Trophoblast cell (in vitro differentiated cells and primary cell): Measurements from ENCODE around the gene PTPRN2.
"Not testable (repeated sequence)": the region's sequence is repeated elsewhere in the genome, so short reads cannot be mapped to it uniquely, and the experiment has no call there.

Experiments
- DNase-seq, 2 donors: peaks; one replicate each; pipeline ENCODE4 v3.0.0-alpha.2; 2016
- H2AFZ ChIP-seq: 2 replicates; pipeline ENCODE4 v1.6.1; 2013; ENCODE audit warnings: low read length, moderate library complexity, mild to moderate bottlenecking; ENCODE audit not compliant: insufficient read depth, poor library complexity
- H2AK5ac ChIP-seq: 2 replicates; pipeline ENCODE4 v1.6.1; 2013; ENCODE audit warnings: mild to moderate bottlenecking, low read length
- H2BK120ac ChIP-seq: 2 replicates; pipeline ENCODE4 v1.6.1; 2013; ENCODE audit warnings: low read length, mild to moderate bottlenecking, moderate library complexity; ENCODE audit not compliant: insufficient read depth, poor library complexity
- H2BK12ac ChIP-seq: 2 replicates; pipeline ENCODE4 v1.6.1; 2013; ENCODE audit warnings: mild to moderate bottlenecking, low read length, moderate library complexity
- H2BK5ac ChIP-seq: 2 replicates; pipeline ENCODE4 v1.6.1; 2013; ENCODE audit warnings: low read length, low read depth, moderate library complexity, mild to moderate bottlenecking; ENCODE audit not compliant: poor library complexity
- H3K14ac ChIP-seq: 2 replicates; pipeline ENCODE4 v1.6.1; 2013; ENCODE audit warnings: mild to moderate bottlenecking, low read length
- H3K18ac ChIP-seq: 2 replicates; pipeline ENCODE4 v1.6.1; 2013; ENCODE audit warnings: mild to moderate bottlenecking, low read length
- H3K23ac ChIP-seq: 2 replicates; pipeline ENCODE4 v1.6.1; 2013; ENCODE audit warnings: low read length
- H3K27ac ChIP-seq: 2 replicates; pipeline ENCODE4 v1.5.1; 2013; ENCODE audit warnings: low read depth, mild to moderate bottlenecking, inconsistent platforms, low read length, moderate library complexity
- H3K27me3 ChIP-seq: 2 replicates; pipeline ENCODE4 v1.6.1; 2013; ENCODE audit warnings: inconsistent platforms, mild to moderate bottlenecking, low read length, moderate library complexity; ENCODE audit not compliant: insufficient read depth
- H3K36me3 ChIP-seq, 2 experiments: 1 replicate in 1 of 2; 2 replicates in 1 of 2; pipeline ENCODE4 v1.6.1; 2013; ENCODE audit warnings: low read length in 2 of 2, mild to moderate bottlenecking in 2 of 2, moderate library complexity in 1 of 2; ENCODE audit not compliant: insufficient read depth in 2 of 2, control insufficient read depth in 1 of 2
- H3K4ac ChIP-seq: 2 replicates; pipeline ENCODE4 v1.6.1; 2013; ENCODE audit warnings: low read depth, mild to moderate bottlenecking, low read length, moderate library complexity
- H3K4me1 ChIP-seq, 2 experiments: 1 replicate in 1 of 2; 2 replicates in 1 of 2; pipeline ENCODE4 v1.6.1; 2013; ENCODE audit warnings: low read length in 2 of 2, mild to moderate bottlenecking in 2 of 2, moderate library complexity in 1 of 2; ENCODE audit not compliant: insufficient read depth in 2 of 2, control insufficient read depth in 1 of 2
- H3K4me2 ChIP-seq: 2 replicates; pipeline ENCODE4 v1.6.1; 2013; ENCODE audit warnings: inconsistent platforms, mild to moderate bottlenecking, low read length, moderate library complexity
- H3K4me3 ChIP-seq: 2 replicates; pipeline ENCODE4 v1.5.1; 2013; ENCODE audit warnings: mild to moderate bottlenecking, low read depth, low read length, inconsistent platforms
- H3K79me1 ChIP-seq: one replicate; pipeline ENCODE4 v1.6.1; 2013; ENCODE audit warnings: low read length
- H3K79me2 ChIP-seq: 2 replicates; pipeline ENCODE4 v1.6.1; 2013; ENCODE audit warnings: low read length, mild to moderate bottlenecking; ENCODE audit not compliant: control insufficient read depth, insufficient read depth, poor library complexity
- H3K9ac ChIP-seq: 2 replicates; pipeline ENCODE4 v1.6.1; 2013; ENCODE audit warnings: mild to moderate bottlenecking, low read length
- H3K9me3 ChIP-seq: 2 replicates; pipeline ENCODE4 v1.6.1; 2013; ENCODE audit warnings: low read depth, mild to moderate bottlenecking, control low read depth, inconsistent platforms, low read length; ENCODE audit not compliant: insufficient read depth
- H4K12ac ChIP-seq: 2 replicates; pipeline ENCODE4 v1.6.1; 2013; ENCODE audit warnings: low read depth, mild to moderate bottlenecking, low read length, moderate library complexity
- H4K8ac ChIP-seq: 2 replicates; pipeline ENCODE4 v1.6.1; 2013; ENCODE audit warnings: low read depth, mild to moderate bottlenecking, low read length, moderate library complexity
- H4K91ac ChIP-seq: one replicate; pipeline ENCODE4 v1.6.1; 2013; ENCODE audit warnings: low read depth, mild to moderate bottlenecking, low read length, moderate library complexity
- WGBS: extraction: QIAGEN DNeasy Blood & Tissue Kit; methylation state at CpG from one replicate; pipeline ENCODE4 v1.1.7; 2013; ENCODE audit warnings: missing lambda C conversion rate; ENCODE audit not compliant: insufficient read length, insufficient coverage; ENCODE audit errors: extremely low coverage; 5-methylcytosine and 5-hydroxymethylcytosine counted together

The PTPRN2 gene

GRCh38 chr7:158508802-158509385 lies 78.7 kb downstream of the PTPRN2 start:
- no peak overlapping the region for H3K14ac ChIP-seq
- whole genome bisulfite sequencing, result no CpG with 5 or more reads among the region's 27 CpGs

GRCh38 chr7:158508321-158508720 lies 79.3 kb downstream of the PTPRN2 start:
- H2AFZ ChIP-seq, H3K4me3 ChIP-seq, H3K79me2 ChIP-seq, H3K27ac ChIP-seq, H3K4ac ChIP-seq, H4K12ac ChIP-seq, H3K9ac ChIP-seq, H3K4me2 ChIP-seq, H3K36me3 ChIP-seq, H4K8ac ChIP-seq, H2BK120ac ChIP-seq, H2BK5ac ChIP-seq, H3K79me1 ChIP-seq, H3K18ac ChIP-seq, H2AK5ac ChIP-seq, DNase-seq, H3K4me1 ChIP-seq, H2BK12ac ChIP-seq, H3K23ac ChIP-seq, H3K27me3 ChIP-seq, H4K91ac ChIP-seq, H3K14ac ChIP-seq: not testable (repeated sequence)
- no CpG with 5 or more reads among the region's 16 CpGs for WGBS
- H3K9me3 ChIP-seq, result peaks cover 44% of the 10 kb centered on the region

More at GRCh38 chr7:158508802-158509385, 78.7 kb downstream of the PTPRN2 start:
- no peak overlapping the region for H2AFZ ChIP-seq
- H3K27ac ChIP-seq, result no peak overlapping the region
- H3K79me1 ChIP-seq, result no peaks in the 10 kb centered on the region
- no peak overlapping the region for H2AK5ac ChIP-seq
- H3K9ac ChIP-seq, result no peak overlapping the region
- H2BK120ac ChIP-seq, result no peak overlapping the region
- no peak overlapping the region for H2BK12ac ChIP-seq
- H4K12ac ChIP-seq, result no peak overlapping the region
- DNase-seq, result no peak
- no peak overlapping the region for H3K18ac ChIP-seq
- H3K27me3 ChIP-seq, result no peaks in the 10 kb centered on the region
- H4K8ac ChIP-seq, result no peak overlapping the region
- no peaks in the 10 kb centered on the region for H3K36me3 ChIP-seq
- no peak overlapping the region for H4K91ac ChIP-seq
- no peak overlapping the region for H3K4me3 ChIP-seq
- H3K4me2 ChIP-seq, result no peak overlapping the region
- no peak overlapping the region for H3K23ac ChIP-seq
- H3K4ac ChIP-seq, result no peak overlapping the region
- H3K9me3 ChIP-seq, result peaks cover 44% of the 10 kb centered on the region
- H3K79me2 ChIP-seq, result no peaks in the 10 kb centered on the region
- no peak overlapping the region for H2BK5ac ChIP-seq
- no peaks in the 10 kb centered on the region for H3K4me1 ChIP-seq

- Histone ChIP-seq H3K4me2 (no peak overlapping the region), H2BK5ac (no peak overlapping the region), H4K8ac (no peak overlapping the region), H2AK5ac (no peak overlapping the region), H3K79me1 (no peaks in the 10 kb centered on the region), H2BK120ac (no peak overlapping the region), H3K23ac (no peak overlapping the region), H3K4me3 (no peak overlapping the region), H3K27ac (no peak overlapping the region), H2AFZ (no peak overlapping the region), H2BK12ac (no peak overlapping the region), H3K9ac (no peak overlapping the region), H3K14ac (no peak overlapping the region), H3K79me2 (no peaks in the 10 kb centered on the region), H4K91ac (no peak overlapping the region), H3K27me3 (no peaks in the 10 kb centered on the region), H3K4ac (no peak overlapping the region), H4K12ac (no peak overlapping the region), H3K36me3 (no peaks in the 10 kb centered on the region), H3K4me1 (no peaks in the 10 kb centered on the region), H3K9me3 (peaks cover 44% of the 10 kb centered on the region), H3K18ac (no peak overlapping the region)
- no CpG with 5 or more reads among the region's 15 CpGs for WGBS
- no peak for DNase-seq
Measured at GRCh38 chr7:158507917-158508316, 79.7 kb downstream of the PTPRN2 start.

GRCh38 chr7:158507175-158507574 lies 80.4 kb downstream of the PTPRN2 start:
- H3K79me1 ChIP-seq, H3K27ac ChIP-seq, H3K14ac ChIP-seq, H2BK120ac ChIP-seq, H3K4me2 ChIP-seq, H3K18ac ChIP-seq, H3K4me1 ChIP-seq, H2BK12ac ChIP-seq, DNase-seq, H3K79me2 ChIP-seq, H3K36me3 ChIP-seq, H3K4ac ChIP-seq, H4K8ac ChIP-seq, H3K9ac ChIP-seq, H2BK5ac ChIP-seq, H3K23ac ChIP-seq, H3K27me3 ChIP-seq, H4K91ac ChIP-seq, H2AK5ac ChIP-seq, H4K12ac ChIP-seq, H2AFZ ChIP-seq: not testable (repeated sequence)
- no CpG with 5 or more reads among the region's 7 CpGs for WGBS
- Histone ChIP-seq H3K4me3 (peak overlapping the region; percentile 51), H3K9me3 (peaks cover 40% of the 10 kb centered on the region)
